ENCODE results near the gene FOSB.

GRCh38 chr19:45455707-45456499, 11.9 kb upstream of the FOSB start:
- no peak for TF ChIP-seq EZH2 (IDR thresholded peaks at IDR 0.05; ENCODE audit: borderline replicate concordance, low read depth, low read length, poor library complexity, severe bottlenecking)
- TF ChIP-seq CTCF (conservative IDR thresholded peaks at IDR 0.05; ENCODE audit: low read depth, low read length), result no peak

Measured in A673 (cell line).